GM12891 (cell line): ENCODE measurements around the gene MTCL1.

Experiments used
- PAX5 ChIP-seq: IDR thresholded peaks from 2 replicates; pipeline ENCODE4 v1.6.1; 2011; ENCODE audit warnings: low read length, moderate library complexity, mild to moderate bottlenecking; ENCODE audit not compliant: insufficient read depth, severe bottlenecking
- POLR2A ChIP-seq: IDR thresholded peaks from 2 replicates; pipeline ENCODE4 v1.6.1; 2011; ENCODE audit warnings: low read depth, low read length, control low read depth
- POLR2AphosphoS5 ChIP-seq: IDR thresholded peaks from 2 replicates; pipeline ENCODE4 v1.6.1; 2011; ENCODE audit warnings: low read depth, low read length, control low read depth
- POU2F2 ChIP-seq: IDR thresholded peaks from 2 replicates; pipeline ENCODE4 v1.6.1; 2011; ENCODE audit warnings: low read depth, mild to moderate bottlenecking, control low read depth, low read length, moderate library complexity
- SPI1 ChIP-seq: IDR thresholded peaks from 2 replicates; pipeline ENCODE4 v1.6.1; 2011; ENCODE audit warnings: low read depth, low read length, control low read depth
- TAF1 ChIP-seq: IDR thresholded peaks from 2 replicates; pipeline ENCODE4 v1.6.1; 2011; ENCODE audit warnings: low read depth, low read length, control low read depth

- TF ChIP-seq POLR2AphosphoS5 (no peak), POLR2A (no peak), SPI1 (no peak), TAF1 (no peak), POU2F2 (no peak), PAX5 (no peak)
These were observed 45.6 kb downstream of the MTCL1 start for GRCh38 chr18:8750954-8751415.
